Stomach (tissue), 4 donors: ENCODE measurements around the gene SPSB3.

Source experiments
- CTCF ChIP-seq, 7 experiments: fragments of 450-650 bp in 4 of 7; fragments of 200-600 bp in 3 of 7; sonication (generic) in 3 of 7; IDR thresholded peaks; one replicate each; pipeline ENCODE4 v1.5.1; 2016 to 2019; ENCODE audit warnings: antibody characterized with exemption in 7 of 7, control low read depth in 2 of 7, mild to moderate bottlenecking in 1 of 7
- EP300 ChIP-seq: sonication (generic); formaldehyde crosslinking; IDR thresholded peaks from one replicate; pipeline ENCODE4 v1.6.1; 2017; ENCODE audit warnings: antibody characterized with exemption
- POLR2AphosphoS5 ChIP-seq, 3 donors: sonication (generic); formaldehyde crosslinking; IDR thresholded peaks; one replicate each; pipeline ENCODE4 v1.6.1; 2016; ENCODE audit warnings: antibody characterized with exemption in 3 of 3

GRCh38 chr16:1752853-1753252 is 29.5 kb downstream of the SPSB3 start:
- TF ChIP-seq CTCF (IDR thresholded peaks at IDR 0.05): no peak
- TF ChIP-seq POLR2AphosphoS5 (IDR thresholded peaks at IDR 0.05): no peak
- TF ChIP-seq EP300: no peak
